Stomach (tissue), 9 donors: ENCODE measurements around the gene PTGS1. TPM values are rescaled to one million over a fixed set of nuclear protein-coding genes. Genes with fewer than 3 reads are reported as not detected.

Source experiments
- DNase-seq, 2 donors: peaks; one replicate each; pipeline versions ENCODE4 v3.0.0 to v3.0.0-alpha.2; 2013 to 2019
- H3K27ac ChIP-seq, 5 donors: fragments of 200-600 bp in 4 of 5; sonication (generic) in 4 of 5; one replicate each; pipeline ENCODE4 v1.5.1; 2013 to 2019; ENCODE audit warnings: mild to moderate bottlenecking in 1 of 5, moderate library complexity in 1 of 5
- H3K27me3 ChIP-seq, 3 donors: fragments of 200-600 bp; sonication (generic); one replicate each; pipeline ENCODE4 v1.5.1; 2017 to 2019; ENCODE audit warnings: mixed run types in 1 of 3
- H3K36me3 ChIP-seq, 4 donors: fragments of 200-600 bp; sonication (generic); 1 replicate in 3 of 4; 2 replicates in 1 of 4; pipeline ENCODE4 v1.5.1; 2016 to 2019
- H3K4me1 ChIP-seq, 4 donors: fragments of 200-600 bp; sonication (generic); one replicate each; pipeline ENCODE4 v1.5.1; 2016 to 2019
- H3K4me3 ChIP-seq, 4 donors: fragments of 200-600 bp; sonication (generic) in 3 of 4; one replicate each; pipeline ENCODE4 v1.5.1; 2016 to 2019; ENCODE audit warnings: mild to moderate bottlenecking in 1 of 4
- H3K9me3 ChIP-seq, 4 donors: fragments of 200-600 bp; sonication (generic); one replicate each; pipeline ENCODE4 v1.5.1; 2016 to 2019
- CTCF ChIP-seq, 7 experiments: fragments of 450-650 bp in 4 of 7; fragments of 200-600 bp in 3 of 7; sonication (generic) in 3 of 7; IDR thresholded peaks; one replicate each; pipeline ENCODE4 v1.5.1; 2016 to 2019; ENCODE audit warnings: antibody characterized with exemption in 7 of 7, control low read depth in 2 of 7, mild to moderate bottlenecking in 1 of 7
- EP300 ChIP-seq: sonication (generic); formaldehyde crosslinking; IDR thresholded peaks from one replicate; pipeline ENCODE4 v1.6.1; 2017; ENCODE audit warnings: antibody characterized with exemption
- POLR2A ChIP-seq, 4 donors: fragments of 450-650 bp; IDR thresholded peaks; one replicate each; pipeline ENCODE4 v1.6.1; 2016; ENCODE audit warnings: antibody characterized with exemption in 4 of 4, control low read depth in 2 of 4, mild to moderate bottlenecking in 1 of 4, moderate library complexity in 1 of 4
- POLR2AphosphoS5 ChIP-seq, 3 donors: sonication (generic); formaldehyde crosslinking; IDR thresholded peaks; one replicate each; pipeline ENCODE4 v1.6.1; 2016; ENCODE audit warnings: antibody characterized with exemption in 3 of 3
- WGBS, 5 donors: extraction: QIAGEN DNeasy Blood & Tissue Kit in 3 of 5; methylation state at CpG; one replicate each; pipeline versions ENCODE4 v1.1.5 to v1.1.7; 2013 to 2018; 5-methylcytosine and 5-hydroxymethylcytosine counted together
- intact Hi-C: fragments of 100-400 bp; cut with DNase I; formaldehyde crosslinking; loops from one replicate; pipeline ENCODE4 v1.15.1; 2023; ENCODE audit warnings: low total_unique reads
- polyA plus RNA-seq, 3 donors: library from polyadenylated mRNA; stranded (reverse); fragments of 200-250 nt; gene quantifications; one replicate each; pipeline ENCODE4 v1.2.3, GENCODE V29; 2013
- total RNA-seq, 5 donors: library from RNA; depleted of rRNA; stranded (reverse); fragments of >200 nt; gene quantifications; one replicate each; pipeline versions ENCODE4 v1.1.0 to v1.2.3, GENCODE V29; 2014 to 2016
- donor health status: healthy with polysubstance abuse.
- donor health status: Bipolar disorder and iron deficiency.
- donor health status: healthy.

PTGS1 gene
- total and polyA plus RNA-seq, 8 donors: 6.4 to 49.6 (median 15.1) TPM

- intact Hi-C loops: no loop called here
- H3K4me3 ChIP-seq: no peak overlapping the region
- TF ChIP-seq POLR2A (IDR thresholded peaks at IDR 0.05) (no peak), POLR2AphosphoS5 (IDR thresholded peaks at IDR 0.05) (no peak)
- 94 to 100% (median 97%) methylated on average over 2 of the region's 2 CpGs for WGBS, 5 donors
- no peak overlapping the region for H3K27ac ChIP-seq
- H3K4me1 ChIP-seq: peaks cover 4 to 34% (median 14%) of the 10 kb centered on the region in 4 donors
- DNase-seq: no peak
- no peaks in the 10 kb centered on the region for H3K9me3 ChIP-seq
- H3K27me3 ChIP-seq: no peaks in the 10 kb centered on the region
- no peaks in the 10 kb centered on the region for H3K36me3 ChIP-seq
Observed at GRCh38 chr9:122397749-122398148, 26.9 kb downstream of the PTGS1 start.

- Histone ChIP-seq H3K27ac (no peak overlapping the region), H3K4me1 (peaks cover 4 to 29% (median 13%) of the 10 kb centered on the region in 4 donors), H3K9me3 (no peaks in the 10 kb centered on the region), H3K4me3 (no peak overlapping the region), H3K27me3 (no peaks in the 10 kb centered on the region), H3K36me3 (no peaks in the 10 kb centered on the region)
- TF ChIP-seq POLR2AphosphoS5 (IDR thresholded peaks at IDR 0.05) (no peak), CTCF (IDR thresholded peaks at IDR 0.05) (no peak), POLR2A (IDR thresholded peaks at IDR 0.05) (no peak), EP300 (no peak)
- DNase-seq: no peak
- intact Hi-C loops: no loop called here
- WGBS, 5 donors: 71 to 90% (median 89%) methylated on average over 2 to 3 of the region's 3 CpGs; no CpG with 5 or more reads in 1 of the 5 donors
Observed at GRCh38 chr9:122398371-122398924, 27.6 kb downstream of the PTGS1 start.

GRCh38 chr9:122401896-122402295, 31.1 kb downstream of the PTGS1 start:
- no peaks in the 10 kb centered on the region for H3K9me3 ChIP-seq
- no peak overlapping the region for H3K4me3 ChIP-seq
- H3K36me3 ChIP-seq: no peaks in the 10 kb centered on the region
- DNase-seq: no peak
- 90 to 95% (median 93%) methylated on average over 8 of the region's 8 CpGs for WGBS, 5 donors
- H3K27me3 ChIP-seq: peaks cover 0 to 9% (median 0%) of the 10 kb centered on the region in 3 donors
- H3K4me1 ChIP-seq: peaks cover 0 to 8% (median 0%) of the 10 kb centered on the region in 4 donors
- intact Hi-C loops: no loop called here
- H3K27ac ChIP-seq: peak overlapping the region in 2 of 5 donors; percentile 4 to 58
- TF ChIP-seq POLR2A (IDR thresholded peaks at IDR 0.05) (no peak), EP300 (no peak), CTCF (IDR thresholded peaks at IDR 0.05) (no peak), POLR2AphosphoS5 (IDR thresholded peaks at IDR 0.05) (no peak)

- peaks cover 0 to 8% (median 0%) of the 10 kb centered on the region in 4 donors for H3K4me1 ChIP-seq
- WGBS, 5 donors: 17 to 31% (median 24%) methylated on average over 3 of the region's 3 CpGs
- H3K4me3 ChIP-seq: no peak overlapping the region
- peak overlapping the region in 3 of 5 donors; percentile 4 to 58 (median 7) for H3K27ac ChIP-seq
- H3K36me3 ChIP-seq: no peaks in the 10 kb centered on the region
- no peaks in the 10 kb centered on the region for H3K9me3 ChIP-seq
- DNase-seq: peak in 1 of 2 donors; percentile 35
- H3K27me3 ChIP-seq: peaks cover 0 to 9% (median 0%) of the 10 kb centered on the region in 3 donors
- peak in 2 of 3 donors; percentile 64 to 85 for TF ChIP-seq POLR2AphosphoS5 (IDR thresholded peaks at IDR 0.05)
- no peak for TF ChIP-seq CTCF (IDR thresholded peaks at IDR 0.05)
- intact Hi-C loops: no loop called here
Observed at GRCh38 chr9:122402403-122402871, 31.6 kb downstream of the PTGS1 start.

GRCh38 chr9:122402874-122403273, 32.0 kb downstream of the PTGS1 start:
- intact Hi-C loops: no loop called here
- Histone ChIP-seq H3K27ac (peak overlapping the region in 2 of 5 donors; percentile 7 to 58), H3K27me3 (peaks cover 0 to 9% (median 0%) of the 10 kb centered on the region in 3 donors), H3K36me3 (no peaks in the 10 kb centered on the region), H3K4me1 (peaks cover 0 to 8% (median 0%) of the 10 kb centered on the region in 4 donors), H3K4me3 (no peak overlapping the region), H3K9me3 (no peaks in the 10 kb centered on the region)
- TF ChIP-seq EP300: no peak
- TF ChIP-seq POLR2A (IDR thresholded peaks at IDR 0.05): no peak
- no peak for TF ChIP-seq CTCF (IDR thresholded peaks at IDR 0.05)
- TF ChIP-seq POLR2AphosphoS5 (IDR thresholded peaks at IDR 0.05): no peak
- 84 to 89% (median 87%) methylated on average over 3 of the region's 3 CpGs for WGBS, 5 donors
- DNase-seq: no peak
